ENCODE data around the gene CAMK1. TPM values are rescaled to one million over a fixed set of nuclear protein-coding genes. Genes with fewer than 3 reads are reported as not detected.
A peak's percentile ranks its signal among the peaks of the same experiment; 100 is the strongest.

CAMK1 gene
- total and polyA plus RNA-seq, 9 donors, result 12.3 to 22.0 (median 17.4) TPM

DNA sequence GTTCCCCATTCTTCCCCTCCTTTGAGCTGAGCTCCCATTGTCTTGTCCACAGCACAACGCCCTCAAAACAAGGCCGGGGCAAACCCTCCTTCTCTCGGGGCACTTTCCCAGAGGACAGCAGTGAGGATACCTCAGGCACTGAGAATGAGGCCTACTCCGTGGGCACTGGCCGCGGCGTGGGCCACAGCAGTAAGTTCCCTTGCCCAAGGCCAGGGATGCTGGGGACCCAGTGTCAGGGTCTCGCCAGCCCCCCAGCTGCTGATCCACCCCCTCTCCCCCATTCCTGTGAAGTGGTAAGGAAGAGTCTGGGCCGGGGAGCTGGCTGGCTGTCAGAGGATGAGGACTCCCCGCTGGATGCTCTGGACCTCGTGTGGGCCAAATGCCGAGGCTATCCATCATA lies 24.2 kb downstream of the CAMK1 start:
- Histone ChIP-seq H3K9me3 (replicated peaks; ENCODE audit: control insufficient read depth, low read depth, low read length) (no peaks in the 10 kb centered on the region), H3K36me3 (ENCODE audit: control insufficient read depth, insufficient read depth, low read length) (peaks cover 80% of the 10 kb centered on the region), H3K4me1 (ENCODE audit: control insufficient read depth, insufficient read depth, low read length) (peaks cover 10% of the 10 kb centered on the region), H3K4me3 (ENCODE audit: low read length) (no peak overlapping the region), H3K27ac (ENCODE audit: low read length) (no peak overlapping the region), H3K27me3 (ENCODE audit: control insufficient read depth, insufficient read depth, low read length) (no peaks in the 10 kb centered on the region)
- WGBS (ENCODE audit: insufficient coverage), result 100% methylated on average over 1 of the region's 12 CpGs
- no peak for DNase-seq

GRCh38 chr3:9744162-9744561 lies 25.6 kb downstream of the CAMK1 start:
- 95% methylated on average over 4 of the region's 13 CpGs for WGBS (ENCODE audit: insufficient coverage)
- Histone ChIP-seq H3K4me1 (ENCODE audit: control insufficient read depth, insufficient read depth, low read length) (peaks cover 3% of the 10 kb centered on the region), H3K36me3 (ENCODE audit: control insufficient read depth, insufficient read depth, low read length) (peaks cover 94% of the 10 kb centered on the region), H3K4me3 (ENCODE audit: low read length) (no peak overlapping the region), H3K27me3 (ENCODE audit: control insufficient read depth, insufficient read depth, low read length) (no peaks in the 10 kb centered on the region), H3K27ac (ENCODE audit: low read length) (no peak overlapping the region), H3K9me3 (replicated peaks; ENCODE audit: control insufficient read depth, low read depth, low read length) (no peaks in the 10 kb centered on the region)
- DNase-seq, result no peak

GRCh38 chr3:9743548-9743947 lies 26.2 kb downstream of the CAMK1 start:
- Histone ChIP-seq H3K4me3 (ENCODE audit: low read length) (no peak overlapping the region), H3K4me1 (ENCODE audit: control insufficient read depth, insufficient read depth, low read length) (no peaks in the 10 kb centered on the region), H3K27ac (ENCODE audit: low read length) (no peak overlapping the region), H3K27me3 (ENCODE audit: control insufficient read depth, insufficient read depth, low read length) (no peaks in the 10 kb centered on the region), H3K36me3 (ENCODE audit: control insufficient read depth, insufficient read depth, low read length) (peaks cover 99% of the 10 kb centered on the region), H3K9me3 (replicated peaks; ENCODE audit: control insufficient read depth, low read depth, low read length) (no peaks in the 10 kb centered on the region)
- DNase-seq, result no peak
- WGBS (ENCODE audit: insufficient coverage), result 95% methylated on average over 18 of the region's 18 CpGs

DNA sequence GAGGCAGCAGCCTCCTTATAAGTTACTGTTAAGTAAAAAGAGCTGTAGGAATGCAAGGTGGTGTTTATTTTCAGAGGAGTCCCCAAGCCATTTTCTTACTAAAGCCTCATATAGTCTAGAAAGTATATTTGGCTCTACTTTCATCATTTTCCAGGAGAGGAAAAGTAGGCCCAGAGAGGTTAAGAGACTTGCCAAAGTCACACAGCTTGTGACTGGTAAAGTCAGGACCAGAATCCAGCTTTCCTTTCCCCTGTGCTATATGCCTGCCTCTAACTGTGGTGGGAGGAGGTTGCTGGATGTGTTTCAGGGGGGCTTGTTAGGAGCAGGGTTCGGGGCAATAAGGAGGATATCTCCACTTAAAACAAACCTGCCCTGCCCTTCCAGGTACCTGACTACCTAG lies 27.2 kb downstream of the CAMK1 start:
- Histone ChIP-seq H3K9me3 (replicated peaks; ENCODE audit: control insufficient read depth, low read depth, low read length) (no peaks in the 10 kb centered on the region), H3K27me3 (ENCODE audit: control insufficient read depth, insufficient read depth, low read length) (no peaks in the 10 kb centered on the region), H3K27ac (ENCODE audit: low read length) (no peak overlapping the region), H3K36me3 (ENCODE audit: control insufficient read depth, insufficient read depth, low read length) (peaks cover 97% of the 10 kb centered on the region), H3K4me3 (ENCODE audit: low read length) (no peak overlapping the region), H3K4me1 (ENCODE audit: control insufficient read depth, insufficient read depth, low read length) (no peaks in the 10 kb centered on the region)
- no CpG with 5 or more reads among the region's 1 CpG for WGBS (ENCODE audit: insufficient coverage)
- DNase-seq, result no peak

- Histone ChIP-seq H3K9me3 (replicated peaks; ENCODE audit: control insufficient read depth, low read depth, low read length) (no peaks in the 10 kb centered on the region), H3K4me3 (ENCODE audit: low read length) (no peak overlapping the region), H3K27me3 (ENCODE audit: control insufficient read depth, insufficient read depth, low read length) (no peaks in the 10 kb centered on the region), H3K4me1 (ENCODE audit: control insufficient read depth, insufficient read depth, low read length) (no peaks in the 10 kb centered on the region), H3K36me3 (ENCODE audit: control insufficient read depth, insufficient read depth, low read length) (peaks cover 89% of the 10 kb centered on the region), H3K27ac (ENCODE audit: low read length) (no peak overlapping the region)
- no peak for DNase-seq
- WGBS (ENCODE audit: insufficient coverage), result 91% methylated on average over 15 of the region's 15 CpGs
Measured at GRCh38 chr3:9739181-9739580, 30.6 kb downstream of the CAMK1 start.

DNA sequence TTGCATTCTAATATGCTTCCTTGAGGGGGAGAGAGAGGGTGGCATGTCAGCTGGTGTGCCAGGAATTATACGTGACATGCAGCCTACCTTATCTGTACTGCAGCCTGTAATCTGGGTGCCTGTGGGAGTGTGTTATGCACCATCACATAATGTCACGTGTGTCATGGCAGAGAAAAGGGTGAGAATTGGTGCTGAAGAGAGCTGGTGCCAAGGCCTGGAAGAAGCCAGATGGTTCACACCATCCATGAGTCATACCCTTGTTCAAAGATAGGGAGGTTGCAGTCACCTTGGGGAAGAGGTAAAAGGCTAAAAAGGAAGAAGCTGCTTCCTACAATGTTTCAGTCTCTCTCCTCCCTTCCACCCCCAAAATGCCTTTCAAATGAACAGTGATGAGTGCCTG lies 32.9 kb downstream of the CAMK1 start:
- Histone ChIP-seq H3K36me3 (ENCODE audit: control insufficient read depth, insufficient read depth, low read length) (peaks cover 73% of the 10 kb centered on the region), H3K4me3 (ENCODE audit: low read length) (no peak overlapping the region), H3K9me3 (replicated peaks; ENCODE audit: control insufficient read depth, low read depth, low read length) (no peaks in the 10 kb centered on the region), H3K27ac (ENCODE audit: low read length) (no peak overlapping the region), H3K27me3 (ENCODE audit: control insufficient read depth, insufficient read depth, low read length) (no peaks in the 10 kb centered on the region), H3K4me1 (ENCODE audit: control insufficient read depth, insufficient read depth, low read length) (peaks cover 14% of the 10 kb centered on the region)
- 100% methylated on average over 1 of the region's 2 CpGs for WGBS (ENCODE audit: insufficient coverage)
- no peak for DNase-seq

- no peak for DNase-seq
- H3K36me3 ChIP-seq (ENCODE audit: control insufficient read depth, insufficient read depth, low read length), result peaks cover 34% of the 10 kb centered on the region
- H3K4me3 ChIP-seq (ENCODE audit: low read length), result peak overlapping the region; percentile 77
- no peaks in the 10 kb centered on the region for H3K9me3 ChIP-seq (replicated peaks; ENCODE audit: control insufficient read depth, low read depth, low read length)
- no peaks in the 10 kb centered on the region for H3K27me3 ChIP-seq (ENCODE audit: control insufficient read depth, insufficient read depth, low read length)
- no peak overlapping the region for H3K27ac ChIP-seq (ENCODE audit: low read length)
- 34% methylated on average over 3 of the region's 7 CpGs for WGBS (ENCODE audit: insufficient coverage)
- peaks cover 19% of the 10 kb centered on the region for H3K4me1 ChIP-seq (ENCODE audit: control insufficient read depth, insufficient read depth, low read length)
Measured at GRCh38 chr3:9732740-9733115, 37.0 kb downstream of the CAMK1 start.

DNA sequence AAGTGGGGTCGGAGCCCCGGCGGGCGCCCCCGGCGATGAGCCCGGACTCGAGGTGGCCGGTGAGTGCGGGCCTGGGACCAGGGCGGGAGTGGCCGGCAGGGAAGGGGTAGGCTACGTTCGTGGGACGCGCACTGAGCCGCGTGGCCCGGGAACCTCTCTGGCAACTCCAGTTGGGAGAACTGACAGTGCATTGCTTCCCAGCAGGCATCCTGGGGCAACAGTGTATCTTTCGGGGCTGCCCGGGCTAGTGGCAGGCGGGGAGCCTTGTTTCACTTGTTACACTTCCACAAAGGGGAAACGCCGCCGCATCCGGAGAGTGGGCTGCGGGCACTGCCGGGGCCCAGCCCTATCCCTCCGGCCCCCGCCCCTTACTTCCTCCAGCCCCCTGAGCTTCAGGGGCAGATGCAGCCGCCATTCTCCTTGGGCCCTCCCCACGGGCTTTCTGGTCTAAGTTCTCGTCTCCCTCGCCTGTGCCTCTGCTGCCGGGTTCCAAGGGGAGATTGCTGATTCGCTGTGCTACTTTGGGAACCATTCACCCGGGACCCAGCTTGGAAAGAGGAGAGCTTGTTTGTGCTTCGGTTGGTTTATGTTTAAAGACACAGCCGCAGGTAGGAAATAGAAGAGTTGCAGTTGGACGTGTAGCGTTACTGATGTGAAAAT lies 37.5 kb downstream of the CAMK1 start:
- H3K4me3 ChIP-seq (ENCODE audit: low read length), result peak overlapping the region; percentile 77
- H3K27me3 ChIP-seq (ENCODE audit: control insufficient read depth, insufficient read depth, low read length), result no peaks in the 10 kb centered on the region
- H3K4me1 ChIP-seq (ENCODE audit: control insufficient read depth, insufficient read depth, low read length), result peaks cover 19% of the 10 kb centered on the region
- no peaks in the 10 kb centered on the region for H3K9me3 ChIP-seq (replicated peaks; ENCODE audit: control insufficient read depth, low read depth, low read length)
- WGBS (ENCODE audit: insufficient coverage), result 1% methylated on average over 38 of the region's 41 CpGs
- peak overlapping the region; percentile 94 for H3K27ac ChIP-seq (ENCODE audit: low read length)
- no peak for DNase-seq
- peaks cover 29% of the 10 kb centered on the region for H3K36me3 ChIP-seq (ENCODE audit: control insufficient read depth, insufficient read depth, low read length)

DNA sequence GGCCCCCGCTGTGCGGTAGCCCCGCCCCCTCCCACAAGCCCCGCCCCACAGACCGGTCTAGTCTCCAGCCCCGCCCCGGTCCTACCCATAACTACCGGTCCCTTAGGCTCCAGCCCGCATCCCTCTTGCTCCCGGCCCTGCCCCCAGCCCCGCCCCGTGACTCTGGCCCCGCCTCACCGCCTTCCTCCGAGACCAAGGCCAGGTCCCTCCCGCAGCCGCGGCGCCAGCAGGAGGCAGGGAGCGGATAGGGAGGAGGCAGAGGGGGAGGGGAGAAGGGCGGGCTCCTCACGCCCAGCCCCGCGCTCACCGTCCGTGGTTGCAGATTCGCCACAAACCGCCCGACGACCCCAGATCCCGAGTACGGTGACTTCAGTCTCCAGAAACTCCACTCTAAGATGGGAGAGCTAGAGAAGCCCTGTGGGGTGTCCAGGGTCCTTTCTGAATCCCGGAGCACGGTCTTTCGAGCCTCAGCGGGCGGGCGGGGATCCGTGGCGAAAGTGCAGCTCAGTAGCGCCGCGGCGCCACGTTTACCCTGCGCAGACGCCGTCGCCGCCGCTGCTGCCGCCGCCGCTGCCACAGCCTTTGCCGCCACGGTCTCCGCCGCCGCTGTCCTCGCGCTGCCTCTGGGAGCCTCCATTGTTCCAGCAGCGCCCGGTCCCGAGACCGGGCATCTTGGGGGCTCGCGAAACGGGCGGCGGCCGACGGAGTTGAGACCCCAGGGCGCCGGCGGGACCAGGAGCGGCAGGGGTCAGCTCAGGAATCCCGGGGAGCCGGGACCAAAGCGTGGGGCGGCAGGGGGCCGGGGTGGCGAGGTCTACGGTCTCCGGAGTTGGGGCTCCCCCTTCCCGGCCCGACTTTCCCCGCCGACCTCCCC lies 38.3 kb downstream of the CAMK1 start, which contains the start of gene BRPF1:
Gene BRPF1 (plus strand): TSS at position 530 of the 874 bp plus-strand sequence. CDS start 2,406 bp downstream, outside the sequence.
- H3K27ac ChIP-seq (ENCODE audit: low read length), result peak within 1 kb of the TSS; percentile 94
- H3K36me3 ChIP-seq (ENCODE audit: control insufficient read depth, insufficient read depth, low read length), result peaks cover 22% of the 10 kb centered on the region
- H3K9me3 ChIP-seq (replicated peaks; ENCODE audit: control insufficient read depth, low read depth, low read length), result no peaks in the 10 kb centered on the region
- peaks cover 19% of the 10 kb centered on the region for H3K4me1 ChIP-seq (ENCODE audit: control insufficient read depth, insufficient read depth, low read length)
- WGBS (ENCODE audit: insufficient coverage), result under 1% methylated on average over 76 of the region's 88 CpGs
- DNase-seq, result peak; percentile 100
- no peaks in the 10 kb centered on the region for H3K27me3 ChIP-seq (ENCODE audit: control insufficient read depth, insufficient read depth, low read length)
- peak within 1 kb of the TSS; percentile 77 for H3K4me3 ChIP-seq (ENCODE audit: low read length)

DNA sequence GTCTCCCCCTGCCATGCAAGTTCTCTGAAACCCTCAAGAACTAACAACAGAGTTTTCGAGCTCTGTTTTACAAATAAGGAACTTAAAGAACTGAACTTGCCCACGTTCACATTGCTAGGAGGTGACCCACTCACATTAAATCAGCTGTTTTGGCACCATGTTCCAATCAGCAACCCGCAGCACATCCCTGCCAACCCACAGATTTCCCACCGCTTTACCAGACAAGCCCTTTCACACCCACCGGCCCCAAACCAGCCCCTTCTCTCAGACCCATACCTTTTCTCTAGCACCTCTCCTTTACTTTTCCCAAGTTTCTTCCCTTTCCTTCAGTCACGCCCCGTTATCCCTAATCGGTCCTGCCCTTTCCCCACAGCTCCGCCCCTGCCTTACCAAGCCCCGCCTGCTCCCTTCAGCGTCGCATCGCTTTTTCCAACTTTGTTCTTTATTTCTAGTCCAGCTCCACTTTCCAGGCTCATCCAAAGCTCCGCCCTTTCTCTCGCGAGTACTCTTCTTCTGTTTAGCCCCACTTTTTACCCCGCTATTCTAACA lies 39.0 kb downstream of the CAMK1 start:
- H3K9me3 ChIP-seq (replicated peaks; ENCODE audit: control insufficient read depth, low read depth, low read length), result no peaks in the 10 kb centered on the region
- peak overlapping the region; percentile 77 for H3K4me3 ChIP-seq (ENCODE audit: low read length)
- H3K27me3 ChIP-seq (ENCODE audit: control insufficient read depth, insufficient read depth, low read length), result no peaks in the 10 kb centered on the region
- 4% methylated on average over 16 of the region's 17 CpGs for WGBS (ENCODE audit: insufficient coverage)
- peak overlapping the region; percentile 90 for H3K27ac ChIP-seq (ENCODE audit: low read length)
- no peak for DNase-seq
- H3K36me3 ChIP-seq (ENCODE audit: control insufficient read depth, insufficient read depth, low read length), result peaks cover 17% of the 10 kb centered on the region
- H3K4me1 ChIP-seq (ENCODE audit: control insufficient read depth, insufficient read depth, low read length), result peaks cover 19% of the 10 kb centered on the region

Measured in muscle of leg (tissue), 11 donors.